GM12878 (cell line): Measurements from ENCODE around the gene FAM131B. TPM values are rescaled to one million over a fixed set of nuclear protein-coding genes. Genes with fewer than 3 reads are reported as not detected.

Experiments
- CTCF ChIP-seq, 3 experiments: IDR thresholded peaks in 2 of 3; conservative IDR thresholded peaks in 1 of 3; 2 replicates each; pipeline ENCODE4 v1.5.1; 2011; ENCODE audit warnings: low read depth in 3 of 3, low read length in 3 of 3, mild to moderate bottlenecking in 3 of 3, control low read depth in 2 of 3, moderate library complexity in 2 of 3, inconsistent platforms in 1 of 3, mixed read lengths in 1 of 3; ENCODE audit not compliant: control insufficient read depth in 2 of 3, insufficient read depth in 1 of 3; ENCODE audit errors: extremely low read depth in 1 of 3
- KAT2A ChIP-seq: conservative IDR thresholded peaks from 2 replicates; pipeline ENCODE4 v1.6.1; 2011; ENCODE audit warnings: low read depth, low read length; ENCODE audit not compliant: control insufficient read depth
- MTA2 ChIP-seq: fragments of 450-650 bp; IDR thresholded peaks from 2 replicates; pipeline ENCODE4 v1.6.1; 2016; ENCODE audit warnings: low read depth, mild to moderate bottlenecking, moderate library complexity
- NRF1 ChIP-seq: conservative IDR thresholded peaks from 2 replicates; pipeline ENCODE4 v1.6.1; 2011; ENCODE audit warnings: mild to moderate bottlenecking, low read depth, low read length, improper control_type of control experiment
- POLR2AphosphoS5 ChIP-seq: IDR thresholded peaks from 2 replicates; pipeline ENCODE4 v1.6.1; 2011; ENCODE audit warnings: mild to moderate bottlenecking, low read length, inconsistent platforms
- PRDM15 ChIP-seq: fragments of 450-650 bp; formaldehyde crosslinking; IDR thresholded peaks from 2 replicates; pipeline ENCODE4 v1.4.0; 2020; ENCODE audit warnings: mild to moderate bottlenecking, moderate library complexity
- SMARCA5 ChIP-seq: fragments of 450-650 bp; IDR thresholded peaks from 2 replicates; pipeline ENCODE4 v1.6.1; 2017; ENCODE audit warnings: mild to moderate bottlenecking
- SMC3 ChIP-seq: IDR thresholded peaks from 2 replicates; pipeline ENCODE4 v1.6.1; 2011; ENCODE audit warnings: low read length, improper control_type of control experiment, borderline replicate concordance
- YY1 ChIP-seq: IDR thresholded peaks from 2 replicates; pipeline ENCODE4 v1.6.1; 2011; ENCODE audit warnings: low read depth, mild to moderate bottlenecking, low read length
- polyA plus RNA-seq, 11 experiments: library from polyadenylated mRNA; depleted of rRNA in 4 of 11; unstranded in 6 of 11; stranded (reverse) in 5 of 11; fragments of >200 nt; fragmentation: Nextera tagmentation in 4 of 11; fragmentation: Illumina TruSeq in 1 of 11; extraction: Ambion mirVana in 4 of 11; extraction: Trizol in 1 of 11; gene quantifications; 1 replicate in 1 of 11; 2 replicates in 10 of 11; pipeline versions ENCODE4 v1.2.1 to v1.2.3, GENCODE V29; 2011 to 2016; ENCODE audit warnings: inconsistent platforms in 2 of 11, missing spikeins in 2 of 11, low read depth in 1 of 11
- total RNA-seq, 4 experiments: library from RNA; depleted of rRNA in 3 of 4; stranded (reverse); fragments of >200 nt in 3 of 4; fragmentation: Illumina TruSeq in 1 of 4; extraction: Trizol in 1 of 4; gene quantifications; 2 replicates each; pipeline versions ENCODE4 v1.2.1 to v1.2.3, GENCODE V29; 2013 to 2021

FAM131B gene
- total and polyA plus RNA-seq, 10 of the 15 experiments (the other 5 are each of a cell fraction or from before 2014, with no cell fraction given), result 0.03 to 0.05 TPM; not detected in 8

GRCh38 chr7:143380260-143380645 is 17.7 kb upstream of the FAM131B start (continued):
- TF ChIP-seq NRF1 (0 out of 2 replicates have a peak, but pooled peaks have one; percentile 5), SMC3 (peak; percentile 41; the same call in 1 of the 2 replicates), MTA2 (no peak), KAT2A (no peak), SMARCA5 (peak; percentile 70), POLR2AphosphoS5 (peak; percentile 19), CTCF (IDR thresholded peaks at IDR 0.05 in 2 of 3, conservative IDR thresholded peaks at IDR 0.05 in 1 of 3; ENCODE audit: control insufficient read depth in 2 of 3, extremely low read depth in 1 of 3, insufficient read depth in 1 of 3, low read depth in 3 of 3, low read length in 3 of 3) (peak; percentile 78 to 89 (median 85)), YY1 (peak; percentile 64; the same call in 1 of the 2 replicates), PRDM15 (no peak)
